Mucosa of descending colon (tissue), 3 donors: ENCODE results near the gene SPAG6. TPM values are rescaled to one million over a fixed set of nuclear protein-coding genes. Genes with fewer than 3 reads are reported as not detected.

Experiments used
- ATAC-seq: fragments of 200-7000 bp; cut with Tn5 transposase; one replicate; pipeline ENCODE4 v1.9.1; 2020; ENCODE audit warnings: mild to moderate bottlenecking, moderate library complexity
- DNase-seq, 3 donors: peaks; one replicate each; pipeline ENCODE4 v3.0.0-alpha.2; 2020
- H3K36me3 ChIP-seq: fragments of 200-600 bp; one replicate; pipeline ENCODE4 v1.8.0; 2021; ENCODE audit warnings: low read depth, mild to moderate bottlenecking
- H3K4me1 ChIP-seq: fragments of 200-600 bp; one replicate; pipeline ENCODE4 v1.8.0; 2021; ENCODE audit warnings: low read depth, mild to moderate bottlenecking
- H3K4me3 ChIP-seq: fragments of 200-600 bp; one replicate; pipeline ENCODE4 v1.8.0; 2021; ENCODE audit warnings: mild to moderate bottlenecking
- H3K9me3 ChIP-seq: fragments of 200-600 bp; one replicate; pipeline ENCODE4 v1.8.0; 2021; ENCODE audit warnings: mild to moderate bottlenecking
- intact Hi-C, 2 donors: fragments of 100-400 bp; cut with DNase I in 1 of 2; cut with micrococcal nuclease in 1 of 2; formaldehyde crosslinking; loops; one replicate each; pipeline versions ENCODE4 v1.11.0 to v1.11.1; 2022; cut with DNase I, micrococcal nuclease
- total RNA-seq, 3 donors: library from RNA; stranded (reverse); fragmentation: NEBNext Ultra II Directional in 2 of 3; extraction: Animal tissue kit (Norgen Biotek cat#: 25700) in 2 of 3; gene quantifications; one replicate each; pipeline versions ENCODE4 v1.2.1 to v1.2.4, GENCODE V29; 2021 to 2023
- TF ChIP-seq, protein P1 (sequence below): fragments of 200-600 bp; IDR thresholded peaks from one replicate; pipeline ENCODE4 v1.8.0; 2022; ENCODE audit warnings: antibody characterized with exemption, mild to moderate bottlenecking
- donor health status: DM: no; HTN: no; CAD: no; lungs with moderate emphysema.
- donor health status: DM: no; HTN: no; CAD: no.
- donor health status: DM: no; HTN: yes; CAD: no.

Gene SPAG6
- total RNA-seq, 3 donors from 2014 or later: not detected

DNA sequence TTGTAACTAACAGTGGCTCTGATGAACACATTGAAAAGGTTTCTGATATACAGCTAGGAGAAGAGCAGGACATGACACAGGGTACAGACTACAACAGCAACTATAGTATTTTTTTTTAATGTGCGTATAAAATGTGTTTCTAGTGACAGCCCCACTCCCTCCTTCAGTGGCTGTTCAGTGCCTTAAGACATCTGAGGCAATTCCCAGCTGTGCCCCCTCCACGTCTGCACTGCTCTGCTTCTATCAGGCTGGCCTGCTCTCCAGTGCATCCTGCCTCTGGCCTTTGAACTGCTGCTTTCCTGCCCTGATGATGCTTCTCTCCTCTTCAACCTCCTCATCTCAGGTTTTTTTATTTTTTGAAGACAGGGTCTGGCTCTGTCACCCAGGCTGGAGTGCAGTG is 111.2 kb downstream of the SPAG6 start:
- ATAC-seq (no peak), DNase-seq (no peak)
- Histone ChIP-seq H3K9me3 (no peaks in the 10 kb centered on the region), H3K4me3 (no peak overlapping the region), H3K4me1 (no peaks in the 10 kb centered on the region), H3K36me3 (no peaks in the 10 kb centered on the region)
- TF ChIP-seq, protein P1, sequence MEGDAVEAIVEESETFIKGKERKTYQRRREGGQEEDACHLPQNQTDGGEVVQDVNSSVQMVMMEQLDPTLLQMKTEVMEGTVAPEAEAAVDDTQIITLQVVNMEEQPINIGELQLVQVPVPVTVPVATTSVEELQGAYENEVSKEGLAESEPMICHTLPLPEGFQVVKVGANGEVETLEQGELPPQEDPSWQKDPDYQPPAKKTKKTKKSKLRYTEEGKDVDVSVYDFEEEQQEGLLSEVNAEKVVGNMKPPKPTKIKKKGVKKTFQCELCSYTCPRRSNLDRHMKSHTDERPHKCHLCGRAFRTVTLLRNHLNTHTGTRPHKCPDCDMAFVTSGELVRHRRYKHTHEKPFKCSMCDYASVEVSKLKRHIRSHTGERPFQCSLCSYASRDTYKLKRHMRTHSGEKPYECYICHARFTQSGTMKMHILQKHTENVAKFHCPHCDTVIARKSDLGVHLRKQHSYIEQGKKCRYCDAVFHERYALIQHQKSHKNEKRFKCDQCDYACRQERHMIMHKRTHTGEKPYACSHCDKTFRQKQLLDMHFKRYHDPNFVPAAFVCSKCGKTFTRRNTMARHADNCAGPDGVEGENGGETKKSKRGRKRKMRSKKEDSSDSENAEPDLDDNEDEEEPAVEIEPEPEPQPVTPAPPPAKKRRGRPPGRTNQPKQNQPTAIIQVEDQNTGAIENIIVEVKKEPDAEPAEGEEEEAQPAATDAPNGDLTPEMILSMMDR: no peak
- intact Hi-C loops: no loop called here

DNA sequence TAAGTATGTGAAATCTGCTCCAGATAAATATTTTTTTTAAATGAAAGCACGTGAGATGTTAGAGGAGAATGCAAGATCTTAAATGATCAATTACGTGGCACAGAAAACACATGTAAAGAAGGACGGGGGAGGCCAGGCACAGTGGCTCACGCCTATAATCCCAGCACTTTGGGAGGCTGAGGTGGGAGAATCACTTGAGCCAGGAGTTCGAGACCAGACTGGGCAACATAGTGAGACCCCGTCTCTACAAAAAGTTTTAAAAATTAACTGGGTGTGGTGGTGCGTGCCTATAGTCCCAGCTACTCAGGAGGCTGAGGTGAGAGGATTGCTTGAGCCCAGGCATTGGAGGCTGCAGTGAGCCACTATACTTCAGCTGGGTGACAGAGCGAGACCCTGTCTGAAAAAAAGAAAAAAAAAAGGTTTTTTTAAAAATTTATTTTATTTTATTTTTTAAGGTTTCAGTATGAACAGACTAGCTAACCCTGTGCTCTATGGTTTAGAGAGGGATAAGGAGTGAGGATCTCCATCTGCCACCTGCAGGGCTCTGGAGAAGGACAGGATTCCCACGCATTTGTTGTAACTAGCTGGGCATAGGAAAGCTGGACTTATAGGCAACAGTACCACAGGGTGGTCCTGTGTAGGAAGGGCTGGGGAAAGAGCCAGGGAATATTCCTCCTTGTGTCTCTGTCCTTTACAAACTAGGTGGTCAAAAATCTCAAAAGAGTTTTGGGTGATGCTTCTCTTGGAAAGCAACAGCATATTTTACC is 113.2 kb downstream of the SPAG6 start:
- Histone ChIP-seq H3K4me1 (no peaks in the 10 kb centered on the region), H3K4me3 (no peak overlapping the region), H3K9me3 (no peaks in the 10 kb centered on the region), H3K36me3 (no peaks in the 10 kb centered on the region)
- ATAC-seq (no peak), DNase-seq (no peak)
- intact Hi-C loops: no loop called here
- TF ChIP-seq, protein P1: no peak

DNA sequence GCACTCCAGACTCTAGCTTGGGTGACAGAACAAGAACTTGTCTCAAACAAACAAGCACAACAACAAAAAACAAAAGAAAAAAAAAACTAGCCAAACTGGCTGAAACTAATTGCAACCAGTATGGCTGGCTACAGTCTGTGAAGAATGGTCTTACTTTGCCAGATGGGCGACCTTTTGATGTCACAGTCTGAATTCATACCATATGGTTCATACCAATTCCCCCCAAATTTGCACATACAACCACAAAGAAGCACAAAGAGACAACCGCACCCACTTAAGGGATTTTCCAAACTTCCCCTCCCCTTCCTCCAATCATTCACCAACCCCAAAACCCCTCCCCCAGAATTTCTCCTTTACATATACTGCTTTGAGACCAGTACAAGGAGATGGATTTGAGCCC is 114.2 kb downstream of the SPAG6 start:
- Histone ChIP-seq H3K4me3 (no peak overlapping the region), H3K4me1 (no peaks in the 10 kb centered on the region), H3K36me3 (no peaks in the 10 kb centered on the region), H3K9me3 (no peaks in the 10 kb centered on the region)
- DNase-seq (no peak), ATAC-seq (no peak)
- TF ChIP-seq, protein P1: no peak
- intact Hi-C loops: no loop called here

DNA sequence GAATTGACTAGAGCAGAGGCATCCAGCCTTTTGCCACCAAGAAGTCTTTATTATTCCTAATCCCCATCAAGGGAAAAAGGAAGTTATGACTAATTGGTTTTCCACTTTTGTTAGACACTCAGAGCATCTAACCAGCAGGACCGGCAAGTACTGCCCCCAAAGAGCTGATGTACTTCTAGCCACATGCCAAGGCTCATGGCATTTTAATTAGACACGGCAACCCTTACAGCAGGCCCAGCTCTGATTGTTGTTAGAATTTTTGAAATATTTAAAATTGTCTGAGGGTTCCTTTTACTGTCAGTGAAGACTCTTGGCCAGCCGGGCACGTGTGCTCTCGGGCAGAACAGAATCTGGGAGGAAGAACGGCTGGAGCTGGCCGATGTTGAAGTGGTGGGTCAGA is 114.8 kb downstream of the SPAG6 start:
- no peak for ATAC-seq

DNA sequence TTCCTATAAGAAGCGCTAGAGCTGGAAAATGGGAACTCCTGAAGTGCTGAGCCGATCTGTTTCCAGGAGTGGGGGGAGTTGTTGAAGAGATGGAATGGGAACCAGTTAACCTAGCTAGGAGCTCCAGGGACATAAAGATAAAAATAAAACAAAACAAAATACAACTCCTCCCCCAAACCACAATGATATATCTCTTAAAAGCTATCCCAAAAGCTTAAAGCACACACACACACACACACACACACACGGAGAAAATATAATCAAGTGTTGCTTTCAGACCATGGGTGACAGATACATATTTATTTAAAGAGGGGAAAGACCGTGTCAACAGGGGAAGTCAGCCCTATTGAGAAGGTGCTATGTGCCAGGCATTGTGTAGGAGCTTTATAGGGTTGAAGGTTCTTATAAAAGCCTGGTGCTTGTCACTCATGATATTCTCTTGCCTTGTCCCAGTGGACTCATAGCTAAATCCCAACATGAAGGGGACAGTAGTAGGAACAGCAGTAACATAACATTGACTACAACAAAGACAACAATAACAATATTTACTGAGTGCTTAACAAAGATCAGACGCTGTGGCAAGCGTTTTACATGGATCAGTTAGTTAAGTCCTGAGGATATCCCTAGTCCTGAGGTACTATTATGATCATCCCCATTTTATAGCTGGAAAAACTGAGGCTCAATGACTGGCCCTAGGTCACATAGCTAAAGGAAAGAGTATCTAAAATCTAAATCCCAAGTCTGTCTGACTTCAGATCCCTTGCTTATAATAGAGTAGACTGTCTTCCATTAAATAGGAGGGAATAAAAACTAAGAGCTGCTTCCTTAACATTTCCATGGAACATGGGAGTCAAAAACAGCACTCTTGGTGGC is 115.5 kb downstream of the SPAG6 start:
- TF ChIP-seq, protein P1: no peak
- DNase-seq: no peak
- intact Hi-C loops: no loop called here
- no peak for ATAC-seq
- Histone ChIP-seq H3K4me1 (no peaks in the 10 kb centered on the region), H3K4me3 (no peak overlapping the region), H3K36me3 (no peaks in the 10 kb centered on the region), H3K9me3 (no peaks in the 10 kb centered on the region)

More for the DNA sequence above, 114.8 kb downstream of the SPAG6 start:
- Histone ChIP-seq H3K4me3 (no peak overlapping the region), H3K4me1 (no peaks in the 10 kb centered on the region), H3K36me3 (no peaks in the 10 kb centered on the region), H3K9me3 (no peaks in the 10 kb centered on the region)
- no peak for DNase-seq
- intact Hi-C loops: no loop called here
- TF ChIP-seq, protein P1: no peak
